Measurements from ENCODE around the gene SCAF1.

The SCAF1 gene, protein sequence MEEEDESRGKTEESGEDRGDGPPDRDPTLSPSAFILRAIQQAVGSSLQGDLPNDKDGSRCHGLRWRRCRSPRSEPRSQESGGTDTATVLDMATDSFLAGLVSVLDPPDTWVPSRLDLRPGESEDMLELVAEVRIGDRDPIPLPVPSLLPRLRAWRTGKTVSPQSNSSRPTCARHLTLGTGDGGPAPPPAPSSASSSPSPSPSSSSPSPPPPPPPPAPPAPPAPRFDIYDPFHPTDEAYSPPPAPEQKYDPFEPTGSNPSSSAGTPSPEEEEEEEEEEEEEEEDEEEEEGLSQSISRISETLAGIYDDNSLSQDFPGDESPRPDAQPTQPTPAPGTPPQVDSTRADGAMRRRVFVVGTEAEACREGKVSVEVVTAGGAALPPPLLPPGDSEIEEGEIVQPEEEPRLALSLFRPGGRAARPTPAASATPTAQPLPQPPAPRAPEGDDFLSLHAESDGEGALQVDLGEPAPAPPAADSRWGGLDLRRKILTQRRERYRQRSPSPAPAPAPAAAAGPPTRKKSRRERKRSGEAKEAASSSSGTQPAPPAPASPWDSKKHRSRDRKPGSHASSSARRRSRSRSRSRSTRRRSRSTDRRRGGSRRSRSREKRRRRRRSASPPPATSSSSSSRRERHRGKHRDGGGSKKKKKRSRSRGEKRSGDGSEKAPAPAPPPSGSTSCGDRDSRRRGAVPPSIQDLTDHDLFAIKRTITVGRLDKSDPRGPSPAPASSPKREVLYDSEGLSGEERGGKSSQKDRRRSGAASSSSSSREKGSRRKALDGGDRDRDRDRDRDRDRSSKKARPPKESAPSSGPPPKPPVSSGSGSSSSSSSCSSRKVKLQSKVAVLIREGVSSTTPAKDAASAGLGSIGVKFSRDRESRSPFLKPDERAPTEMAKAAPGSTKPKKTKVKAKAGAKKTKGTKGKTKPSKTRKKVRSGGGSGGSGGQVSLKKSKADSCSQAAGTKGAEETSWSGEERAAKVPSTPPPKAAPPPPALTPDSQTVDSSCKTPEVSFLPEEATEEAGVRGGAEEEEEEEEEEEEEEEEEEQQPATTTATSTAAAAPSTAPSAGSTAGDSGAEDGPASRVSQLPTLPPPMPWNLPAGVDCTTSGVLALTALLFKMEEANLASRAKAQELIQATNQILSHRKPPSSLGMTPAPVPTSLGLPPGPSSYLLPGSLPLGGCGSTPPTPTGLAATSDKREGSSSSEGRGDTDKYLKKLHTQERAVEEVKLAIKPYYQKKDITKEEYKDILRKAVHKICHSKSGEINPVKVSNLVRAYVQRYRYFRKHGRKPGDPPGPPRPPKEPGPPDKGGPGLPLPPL

GRCh38 chr19:49641688-49642491, at the start of gene SCAF1:
TSS of gene SCAF1 (plus strand) at chr19:49642209. CDS start at chr19:49645027, 2,818 bp downstream.
- DNase-seq, result peak; percentile 99

DNA sequence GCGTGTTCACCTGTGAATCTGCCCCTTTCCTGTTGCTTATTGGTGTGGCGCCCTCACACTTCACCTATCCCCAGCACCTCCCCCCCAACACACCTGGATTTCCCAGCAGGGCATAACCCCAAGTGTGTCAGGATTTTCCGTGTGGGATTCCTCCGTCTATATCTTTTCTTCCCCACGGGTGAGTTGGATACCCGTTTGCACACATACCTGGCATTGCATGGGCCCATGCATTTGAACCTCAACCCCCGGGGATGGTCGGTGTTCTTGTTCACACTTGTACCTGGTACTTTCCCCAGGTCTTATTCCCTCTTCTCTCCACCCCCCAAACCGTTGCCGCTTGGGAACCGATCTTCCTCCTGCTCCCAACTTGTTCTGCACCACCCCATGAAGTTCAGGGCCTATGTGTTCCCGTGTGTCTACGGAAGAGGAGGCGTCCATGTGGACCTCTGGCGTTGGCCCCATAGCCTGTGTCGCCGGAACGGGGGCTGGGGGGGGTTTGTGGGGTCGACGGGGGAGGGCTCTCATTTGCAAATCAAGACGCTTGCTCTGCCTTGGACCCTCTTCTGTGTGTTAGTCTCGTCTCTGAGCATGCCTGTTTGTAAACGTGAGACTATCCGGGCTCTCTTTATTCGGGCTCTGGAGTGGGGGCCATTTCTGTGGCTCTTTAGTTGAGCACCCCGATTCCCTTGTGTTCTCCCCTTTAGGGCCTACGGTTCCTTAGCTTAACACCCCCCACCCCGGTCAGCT, 49.4 kb upstream of the SCAF1 start:
- peak; percentile 13 for DNase-seq

DNA sequence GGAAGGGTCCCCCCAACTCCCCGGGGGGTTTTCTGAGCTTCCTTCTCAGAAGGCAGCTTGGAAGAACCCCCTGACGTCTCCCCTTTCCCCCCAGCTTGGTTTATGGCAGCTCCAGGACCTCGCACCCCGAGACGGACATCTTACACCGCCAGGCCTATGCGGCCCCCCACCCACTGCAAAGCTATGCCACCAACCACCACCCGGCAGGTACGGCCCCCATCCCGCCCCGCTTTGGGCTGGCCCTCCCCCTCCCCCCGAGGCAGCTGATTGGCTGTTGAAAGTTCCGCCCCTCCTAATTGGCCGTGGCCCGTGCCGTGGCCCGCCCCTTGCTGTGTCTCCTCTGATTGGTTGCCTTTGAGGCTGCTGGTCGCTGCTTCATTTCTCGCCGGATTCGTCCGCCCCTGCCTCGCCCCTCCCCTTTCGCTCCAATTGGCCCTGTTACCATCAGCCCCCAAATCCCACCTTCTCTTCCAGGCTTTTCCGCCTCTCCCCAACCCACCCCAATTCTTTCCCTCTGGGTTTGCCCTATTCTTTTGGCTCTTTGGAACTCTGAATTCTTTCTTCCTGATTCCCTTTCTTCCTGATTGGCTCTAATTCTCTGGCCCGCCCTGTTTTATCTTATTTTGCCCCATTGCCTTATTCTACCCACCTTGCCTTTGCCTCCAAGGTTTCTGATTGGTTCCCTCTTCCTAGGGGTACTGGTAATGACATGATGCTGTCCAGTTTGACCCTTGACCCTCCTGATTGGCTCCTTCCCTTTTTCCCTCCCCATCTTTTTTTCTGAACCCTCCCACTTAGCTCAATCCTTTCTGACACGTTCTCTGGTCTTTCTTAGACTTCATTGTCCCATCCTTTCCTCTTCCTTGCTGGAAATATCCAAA, 48.5 kb upstream of the SCAF1 start:
- DNase-seq, result peak; percentile 92

DNA sequence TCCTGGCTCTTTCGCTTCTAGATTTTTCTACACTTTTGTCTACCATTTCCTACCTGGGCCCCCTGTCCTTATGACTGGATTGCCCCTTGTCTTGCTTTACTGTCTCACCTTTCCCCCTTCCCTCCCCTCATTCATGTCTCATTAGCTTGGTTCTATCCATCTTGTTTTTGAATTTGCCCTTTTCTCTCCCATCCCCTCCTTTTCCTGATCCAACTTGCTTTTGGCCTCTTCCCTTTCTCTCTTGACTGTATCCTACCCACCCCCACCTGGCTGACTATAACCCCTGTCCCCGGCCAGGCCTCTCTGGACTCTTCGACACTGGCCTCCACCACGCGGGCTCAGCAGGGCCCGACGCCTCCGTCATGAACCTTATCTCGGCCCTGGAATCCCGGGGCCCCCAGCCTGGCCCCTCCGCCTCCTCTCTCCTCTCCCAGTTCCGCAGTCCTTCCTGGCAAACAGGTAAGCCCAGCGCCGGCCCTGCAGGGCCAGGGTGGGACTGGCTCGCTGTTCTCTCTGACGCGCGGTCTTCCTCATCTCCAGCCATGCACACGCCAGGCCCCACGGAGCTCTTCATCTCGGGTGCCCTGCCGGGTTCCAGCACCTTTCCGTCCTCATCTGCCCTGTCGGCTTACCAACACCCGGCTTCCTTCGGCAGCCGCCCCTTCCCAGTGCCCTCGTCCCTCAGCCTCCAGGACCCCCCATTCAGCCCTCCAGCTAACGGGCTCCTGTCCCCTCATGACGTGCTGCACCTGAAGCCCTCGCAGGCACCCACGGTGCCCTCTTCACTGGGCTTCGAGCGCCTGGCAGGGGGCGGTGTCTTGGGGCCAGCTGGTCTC, 47.6 kb upstream of the SCAF1 start:
- no peak for DNase-seq

DNA sequence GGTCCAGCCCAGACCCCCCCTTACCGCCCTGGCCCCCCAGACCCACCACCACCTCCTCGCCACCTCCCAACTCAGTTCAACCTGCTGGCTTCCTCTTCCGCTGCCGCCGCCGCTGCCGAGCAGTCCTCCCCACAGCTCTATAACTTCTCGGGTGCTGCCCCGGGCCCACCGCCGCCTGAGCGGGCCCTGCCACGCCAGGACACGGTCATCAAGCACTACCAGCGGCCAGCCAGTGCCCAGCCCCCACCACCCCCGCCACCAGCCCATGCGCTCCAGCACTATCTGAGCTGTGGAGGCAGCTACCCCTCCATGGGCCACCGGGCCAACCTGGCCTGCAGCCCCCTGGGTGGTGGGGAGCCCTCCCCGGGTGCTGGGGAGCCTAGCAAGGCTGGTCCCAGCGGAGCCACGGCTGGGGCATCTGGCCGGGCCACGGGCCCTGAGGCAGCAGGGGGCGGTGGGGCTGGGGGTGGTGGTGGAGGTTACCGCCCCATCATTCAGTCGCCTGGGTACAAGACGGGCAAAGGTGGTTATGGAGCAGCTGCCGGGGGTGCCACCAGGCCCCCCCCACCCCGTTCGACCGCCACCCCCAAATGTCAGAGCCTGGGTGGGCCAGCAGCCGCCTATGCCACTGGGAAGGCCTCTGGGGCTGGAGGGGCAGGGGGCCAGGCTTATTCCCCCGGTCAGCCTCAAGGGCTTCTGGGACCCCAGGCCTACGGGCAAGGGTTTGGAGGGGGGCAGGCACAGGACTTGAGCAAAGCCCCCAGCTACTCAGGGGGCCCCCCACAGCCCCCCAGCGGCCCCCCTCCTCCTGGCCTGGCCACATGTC, 46.8 kb upstream of the SCAF1 start:
- no peak for DNase-seq

DNA sequence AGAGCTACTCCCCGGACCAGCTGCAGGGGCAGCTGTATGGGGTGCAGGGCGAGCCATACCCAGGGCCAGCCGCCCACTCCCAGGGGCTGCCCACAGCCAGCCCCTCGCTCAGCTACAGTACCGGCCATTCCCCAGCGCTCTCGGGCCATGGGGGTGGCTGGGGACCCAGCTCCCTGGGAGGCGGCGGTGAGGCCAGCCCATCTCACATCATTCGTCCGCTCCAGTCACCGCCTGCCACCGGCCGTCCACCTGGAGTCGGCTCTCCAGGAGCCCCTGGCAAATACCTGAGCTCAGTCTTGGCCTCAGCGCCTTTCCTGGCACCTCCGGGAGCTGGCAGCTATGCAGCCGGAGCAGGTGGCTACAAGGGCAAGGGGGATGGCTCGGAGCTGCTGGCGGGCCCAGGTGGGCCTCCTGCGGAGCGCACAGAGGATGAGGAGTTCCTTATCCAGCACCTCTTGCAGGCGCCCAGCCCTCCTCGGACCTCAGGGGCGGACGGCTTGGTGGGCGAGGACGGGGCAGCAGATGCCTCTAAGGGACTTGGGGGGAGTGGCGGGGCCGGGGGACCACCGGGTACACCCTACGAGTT, 46.1 kb upstream of the SCAF1 start:
- no peak for DNase-seq

- no peak for DNase-seq
Measured at GRCh38 chr19:49596407-49596806, 45.6 kb upstream of the SCAF1 start.

GRCh38 chr19:49596954-49597702, 44.9 kb upstream of the SCAF1 start:
- DNase-seq, result no peak

GRCh38 chr19:49597703-49597974, 44.4 kb upstream of the SCAF1 start:
- no peak for DNase-seq

DNA sequence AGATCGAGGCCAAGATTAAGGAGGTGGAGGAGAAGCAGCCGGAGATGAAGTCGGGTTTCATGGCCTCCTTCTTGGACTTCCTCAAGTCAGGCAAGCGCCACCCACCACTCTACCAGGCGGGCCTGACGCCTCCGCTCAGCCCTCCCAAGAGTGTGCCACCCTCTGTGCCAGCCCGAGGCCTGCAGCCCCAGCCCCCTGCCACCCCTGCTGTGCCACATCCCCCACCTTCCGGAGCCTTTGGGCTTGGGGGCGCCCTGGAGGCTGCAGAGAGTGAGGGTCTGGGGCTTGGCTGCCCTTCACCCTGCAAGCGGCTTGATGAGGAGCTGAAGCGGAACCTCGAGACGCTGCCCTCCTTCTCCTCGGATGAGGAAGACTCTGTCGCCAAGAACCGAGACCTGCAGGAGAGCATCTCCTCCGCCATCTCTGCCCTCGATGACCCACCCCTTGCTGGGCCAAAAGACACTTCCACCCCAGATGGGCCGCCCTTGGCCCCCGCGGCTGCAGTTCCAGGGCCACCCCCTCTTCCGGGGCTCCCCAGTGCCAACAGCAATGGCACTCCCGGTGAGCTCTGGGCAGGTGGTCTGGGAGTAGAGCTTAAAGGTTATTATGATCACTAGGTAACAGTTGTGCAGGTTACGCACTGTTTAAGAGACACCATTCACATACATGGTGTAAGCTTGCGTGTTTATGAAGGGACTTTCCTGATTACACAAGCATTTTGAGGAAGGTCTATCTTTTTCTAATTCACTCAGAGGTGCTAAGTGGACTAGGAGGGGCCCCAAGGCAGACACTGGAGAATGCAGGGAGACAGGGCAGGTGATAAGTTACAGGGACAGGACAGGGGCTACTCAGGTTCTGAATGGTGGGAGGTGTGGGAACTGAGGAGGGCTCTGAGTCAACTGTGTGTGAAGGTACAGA, 42.4 kb upstream of the SCAF1 start:
- no peak for DNase-seq

- DNase-seq, result no peak
Measured at GRCh38 chr19:49601482-49602038, 40.4 kb upstream of the SCAF1 start.

DNA sequence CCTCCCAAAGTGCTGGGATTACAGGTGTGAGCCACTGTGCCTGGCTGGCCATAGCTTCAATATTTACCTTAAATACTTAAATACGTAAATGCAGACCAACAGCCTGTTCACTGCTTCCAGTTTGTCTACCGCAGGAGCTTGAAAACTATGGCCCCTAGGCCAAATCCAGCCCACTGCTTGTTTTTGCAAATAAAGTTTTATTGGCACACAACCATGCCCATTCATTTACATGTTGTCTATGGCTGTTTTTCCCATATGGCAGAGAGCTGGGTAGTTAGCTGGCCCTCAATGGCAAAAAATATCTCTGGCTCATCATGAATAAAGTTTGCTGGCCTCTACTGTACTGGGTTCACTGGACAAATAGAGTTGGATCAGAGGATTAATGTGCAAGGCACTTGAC, 39.2 kb upstream of the SCAF1 start:
- DNase-seq, result no peak

DNA sequence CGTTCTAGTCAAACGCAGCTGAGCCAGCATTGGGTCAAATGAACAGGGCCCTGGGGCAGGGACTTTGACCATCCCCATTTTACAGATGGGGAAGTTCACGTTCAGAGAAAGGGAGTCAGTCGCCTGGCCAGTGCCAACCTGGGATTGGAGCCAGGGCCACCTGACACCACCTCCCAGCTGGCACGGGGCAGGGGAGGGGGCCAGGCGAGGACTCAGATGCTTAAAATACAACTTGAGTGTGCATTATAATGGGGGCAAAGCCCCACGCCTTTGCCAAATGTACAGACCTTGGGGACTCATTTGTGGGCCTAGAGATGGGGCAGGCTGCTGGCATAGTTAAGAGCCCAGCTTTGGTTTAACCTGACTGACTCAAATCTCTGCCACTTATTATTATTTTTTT, 36.4 kb upstream of the SCAF1 start:
- DNase-seq, result no peak

GRCh38 chr19:49609499-49610092, 32.4 kb upstream of the SCAF1 start:
- no peak for DNase-seq

DNA sequence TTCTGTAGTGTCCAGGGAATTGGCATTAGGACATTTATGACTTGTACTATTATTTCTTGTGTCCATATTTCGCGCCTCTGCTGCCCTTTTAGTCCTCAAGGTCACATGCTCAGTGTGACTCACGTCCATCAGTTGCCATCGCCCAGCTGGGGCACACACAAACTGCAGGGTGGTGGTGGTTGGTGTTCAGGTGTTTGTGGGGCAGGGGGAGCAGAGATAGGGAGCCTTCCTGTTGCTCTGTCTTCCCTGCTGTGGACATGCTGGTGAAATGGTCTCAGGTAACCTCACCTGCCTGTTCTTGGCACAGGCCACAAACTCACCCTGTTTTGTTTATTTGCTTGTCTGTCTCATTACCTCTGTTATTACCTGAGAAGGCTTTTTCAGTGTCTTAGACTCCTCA, 28.6 kb upstream of the SCAF1 start:
- no peak for DNase-seq

Measured in NCI-H226 (cell line).